WERI-Rb-1 (cell line): ENCODE measurements around the gene LTB4R2.

ENCODE experiments used
- DNase-seq: peaks from one replicate; pipeline ENCODE4 v3.0.0-alpha.2; 2020
- H3K27ac ChIP-seq: fragments of 250-450 bp; sonication (Bioruptor Pico); 2 replicates; pipeline ENCODE4 v1.5.1; 2020; ENCODE audit warnings: mild to moderate bottlenecking, moderate library complexity
- H3K27me3 ChIP-seq: fragments of 250-450 bp; sonication (Bioruptor Pico); 2 replicates; pipeline ENCODE4 v1.5.1; 2021; ENCODE audit warnings: mild to moderate bottlenecking, low read depth, moderate library complexity; ENCODE audit not compliant: insufficient read depth, severe bottlenecking
- H3K36me3 ChIP-seq: fragments of 250-450 bp; sonication (Bioruptor Pico); 2 replicates; pipeline ENCODE4 v1.5.1; 2020; ENCODE audit warnings: mild to moderate bottlenecking, moderate library complexity
- H3K4me3 ChIP-seq: 2 replicates; pipeline ENCODE4 v1.5.1; 2011; ENCODE audit warnings: low read depth, mild to moderate bottlenecking, control low read depth, low read length
- H3K9me3 ChIP-seq: fragments of 250-450 bp; sonication (Bioruptor Pico); 2 replicates; pipeline ENCODE4 v1.5.1; 2021; ENCODE audit warnings: mild to moderate bottlenecking, moderate library complexity; ENCODE audit not compliant: severe bottlenecking
- TF ChIP-seq, protein P1 (sequence below): IDR thresholded peaks from 2 replicates; pipeline ENCODE4 v1.5.1; 2011; ENCODE audit warnings: low read depth, mild to moderate bottlenecking, control low read depth, inconsistent platforms, low read length

Gene LTB4R2

GRCh38 chr14:24309538-24310264 is at the start of gene LTB4R2:
LTB4R2 (plus strand) TSS chr14:24310140; CDS start chr14:24310665, 525 bp downstream.
- H3K27ac ChIP-seq: no peak within 1 kb of the TSS
- DNase-seq: no peak
- no peaks in the 10 kb centered on the region for H3K9me3 ChIP-seq
- H3K27me3 ChIP-seq: no peaks in the 10 kb centered on the region
- H3K36me3 ChIP-seq: peaks cover 27% of the 10 kb centered on the region
- TF ChIP-seq, protein P1, sequence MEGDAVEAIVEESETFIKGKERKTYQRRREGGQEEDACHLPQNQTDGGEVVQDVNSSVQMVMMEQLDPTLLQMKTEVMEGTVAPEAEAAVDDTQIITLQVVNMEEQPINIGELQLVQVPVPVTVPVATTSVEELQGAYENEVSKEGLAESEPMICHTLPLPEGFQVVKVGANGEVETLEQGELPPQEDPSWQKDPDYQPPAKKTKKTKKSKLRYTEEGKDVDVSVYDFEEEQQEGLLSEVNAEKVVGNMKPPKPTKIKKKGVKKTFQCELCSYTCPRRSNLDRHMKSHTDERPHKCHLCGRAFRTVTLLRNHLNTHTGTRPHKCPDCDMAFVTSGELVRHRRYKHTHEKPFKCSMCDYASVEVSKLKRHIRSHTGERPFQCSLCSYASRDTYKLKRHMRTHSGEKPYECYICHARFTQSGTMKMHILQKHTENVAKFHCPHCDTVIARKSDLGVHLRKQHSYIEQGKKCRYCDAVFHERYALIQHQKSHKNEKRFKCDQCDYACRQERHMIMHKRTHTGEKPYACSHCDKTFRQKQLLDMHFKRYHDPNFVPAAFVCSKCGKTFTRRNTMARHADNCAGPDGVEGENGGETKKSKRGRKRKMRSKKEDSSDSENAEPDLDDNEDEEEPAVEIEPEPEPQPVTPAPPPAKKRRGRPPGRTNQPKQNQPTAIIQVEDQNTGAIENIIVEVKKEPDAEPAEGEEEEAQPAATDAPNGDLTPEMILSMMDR: no peak
- H3K4me3 ChIP-seq: no peak within 1 kb of the TSS

GRCh38 chr14:24260780-24261157 is 49.2 kb upstream of the LTB4R2 start:
- no peaks in the 10 kb centered on the region for H3K27me3 ChIP-seq
- no peaks in the 10 kb centered on the region for H3K9me3 ChIP-seq
- TF ChIP-seq, protein P1: no peak
- no peaks in the 10 kb centered on the region for H3K36me3 ChIP-seq
- no peak for DNase-seq
- H3K4me3 ChIP-seq: no peak overlapping the region
- H3K27ac ChIP-seq: no peak overlapping the region

DNA sequence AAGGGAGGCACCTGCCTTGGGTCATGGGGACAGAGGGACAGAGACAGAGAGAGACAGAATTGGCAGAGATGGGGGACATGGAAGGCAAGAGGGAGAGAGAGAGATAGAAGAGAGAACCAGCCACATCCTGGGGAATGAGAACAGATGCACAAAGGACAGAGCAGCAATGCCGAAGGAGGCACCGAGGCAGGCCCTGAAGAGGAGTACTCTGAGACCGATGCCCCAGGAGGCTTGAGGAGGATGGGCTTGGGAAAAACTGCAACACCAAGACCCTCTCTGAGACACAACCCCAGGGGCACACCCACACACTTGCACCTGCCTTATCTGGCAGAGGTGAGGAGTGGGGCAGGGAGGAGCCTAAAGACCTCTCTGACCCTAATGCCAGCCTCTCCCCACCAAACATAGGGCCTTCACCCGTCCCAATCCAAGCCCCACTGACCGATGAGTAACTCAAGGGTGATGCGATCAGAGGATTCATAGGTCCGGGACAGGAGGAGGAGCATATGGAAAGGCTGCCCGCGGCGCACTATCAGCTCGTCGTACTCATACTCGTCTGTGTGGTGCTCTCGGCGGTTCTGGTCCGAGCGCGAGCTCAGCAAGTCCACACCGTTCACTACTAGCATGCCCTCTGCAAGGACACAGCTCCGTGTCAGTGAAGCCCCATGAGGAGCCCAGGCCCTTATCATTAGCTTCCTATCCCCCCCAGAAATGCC is 48.5 kb upstream of the LTB4R2 start:
- H3K36me3 ChIP-seq: no peaks in the 10 kb centered on the region
- DNase-seq: no peak
- TF ChIP-seq, protein P1: no peak
- H3K9me3 ChIP-seq: no peaks in the 10 kb centered on the region
- no peak overlapping the region for H3K4me3 ChIP-seq
- H3K27ac ChIP-seq: no peak overlapping the region
- no peaks in the 10 kb centered on the region for H3K27me3 ChIP-seq

DNA sequence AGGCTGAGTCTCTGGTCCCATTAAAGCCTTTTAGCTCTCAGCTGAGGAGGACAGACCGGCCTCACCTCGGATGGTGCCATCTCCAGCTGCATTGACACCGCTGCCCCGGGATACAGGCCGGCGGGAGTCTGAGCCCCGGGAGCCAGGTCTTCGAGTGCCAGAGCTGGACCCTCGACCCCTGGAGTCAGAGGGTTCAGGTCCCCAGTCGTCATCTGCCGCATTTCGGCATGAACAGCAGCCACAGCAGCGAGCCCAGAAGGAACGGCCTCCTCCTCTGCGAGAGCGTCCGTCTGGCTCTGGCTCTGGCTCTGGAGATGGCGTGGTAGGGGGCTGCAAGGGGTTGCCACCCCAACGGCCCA is 48.0 kb upstream of the LTB4R2 start:
- no peak overlapping the region for H3K27ac ChIP-seq
- no peak overlapping the region for H3K4me3 ChIP-seq
- H3K27me3 ChIP-seq: no peaks in the 10 kb centered on the region
- DNase-seq: no peak
- TF ChIP-seq, protein P1: no peak
- H3K36me3 ChIP-seq: no peaks in the 10 kb centered on the region
- no peaks in the 10 kb centered on the region for H3K9me3 ChIP-seq

GRCh38 chr14:24262821-24263733 is 46.9 kb upstream of the LTB4R2 start, which contains the start of gene TGM1:
TGM1 (minus strand) TSS chr14:24263177; CDS start chr14:24262352, 825 bp downstream.
- peak within 1 kb of the TSS; percentile 39 for H3K27ac ChIP-seq
- no peak within 1 kb of the TSS for H3K4me3 ChIP-seq
- H3K9me3 ChIP-seq: no peaks in the 10 kb centered on the region
- H3K27me3 ChIP-seq: no peaks in the 10 kb centered on the region
- no peaks in the 10 kb centered on the region for H3K36me3 ChIP-seq
- TF ChIP-seq, protein P1: no peak
- peak; percentile 27 for DNase-seq
